Epidermal melanocyte (primary cell): Measurements from ENCODE around the gene TBC1D22A.

Experiments used
- DNase-seq: peaks from one replicate; pipeline ENCODE4 v3.0.0; 2011; ENCODE audit warnings: low spot score; ENCODE audit not compliant: insufficient read length

Gene TBC1D22A

DNA sequence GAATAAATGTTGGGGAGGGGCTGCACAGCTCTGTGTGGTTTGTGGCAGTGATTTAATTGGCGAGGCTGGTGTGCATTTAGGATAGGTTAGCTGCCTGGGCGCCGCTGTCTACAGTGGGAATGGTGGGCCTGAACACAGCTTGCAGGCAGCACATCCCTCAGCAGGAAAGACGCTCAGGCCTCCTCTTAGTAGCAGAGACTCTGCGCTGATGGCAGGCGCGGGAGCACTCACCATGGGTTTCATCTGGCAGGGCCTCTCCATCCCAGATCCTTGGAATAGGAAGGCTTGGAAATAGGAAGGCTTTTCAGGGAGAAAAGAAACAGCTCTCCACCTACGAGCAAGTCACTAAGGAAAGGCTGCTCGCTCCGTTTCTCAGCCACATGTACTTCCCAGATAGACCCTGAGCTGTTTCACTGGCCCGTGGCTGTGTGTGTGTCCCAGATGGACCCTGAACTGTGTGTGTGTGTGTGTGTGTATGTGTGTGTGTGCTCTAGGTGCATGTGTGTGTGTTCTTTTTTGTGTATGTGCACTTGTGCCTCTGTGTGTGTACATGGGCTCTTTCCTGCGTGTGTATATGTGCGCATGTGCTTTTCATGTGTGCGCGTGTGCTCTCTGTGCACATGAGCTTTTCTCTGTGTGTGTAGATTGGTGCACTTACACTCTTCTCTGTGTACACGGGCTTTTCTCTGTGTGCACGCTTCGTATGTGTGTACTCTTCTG is 144.0 kb downstream of the TBC1D22A start:
- DNase-seq = no peak

DNA sequence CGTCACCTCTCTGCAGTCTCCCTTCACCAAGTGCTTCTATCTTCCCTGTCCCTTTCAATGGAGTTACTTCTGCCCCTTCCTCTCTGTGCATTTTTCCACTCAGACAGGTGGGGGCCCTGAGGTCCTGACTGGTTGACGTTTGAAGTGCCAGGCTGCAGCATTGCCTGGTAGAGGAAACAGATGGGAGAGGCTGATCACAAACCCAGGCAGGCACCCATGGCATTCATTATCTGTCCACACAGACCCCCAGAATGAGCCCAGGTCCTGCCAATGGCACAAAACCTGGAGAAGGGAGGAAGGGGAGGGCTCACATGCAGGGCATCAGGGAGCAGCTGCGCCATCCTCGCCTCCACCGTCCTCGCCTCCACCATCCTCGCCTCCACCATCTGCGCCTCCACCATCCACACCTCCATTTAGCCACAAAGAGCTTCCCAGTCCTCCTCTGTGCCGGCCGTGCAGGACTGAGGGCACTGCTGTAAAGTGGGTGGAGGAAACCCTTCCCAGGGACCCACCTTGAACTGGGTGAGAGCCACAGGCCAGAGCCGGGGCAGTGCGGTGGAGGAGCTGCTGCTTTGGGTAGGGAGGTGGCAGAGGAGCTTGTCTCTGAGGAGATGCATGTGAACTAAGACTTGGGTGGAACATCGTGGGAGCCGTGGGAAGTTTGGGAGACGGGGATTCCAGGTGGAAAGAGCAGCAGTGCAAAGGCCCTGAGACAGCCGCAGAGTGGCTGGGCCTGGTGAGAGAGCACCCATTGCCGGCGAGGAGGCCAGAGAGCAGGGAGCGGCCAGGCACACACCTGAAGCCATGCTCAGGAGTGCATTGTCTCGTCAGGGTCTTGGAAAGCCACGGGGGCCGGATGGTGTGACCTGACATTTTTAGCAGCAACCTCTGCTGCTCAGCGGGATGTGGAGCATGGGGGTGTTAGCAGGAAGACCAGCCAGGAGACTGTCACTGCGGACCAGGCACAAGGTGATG is 145.1 kb downstream of the TBC1D22A start:
- DNase-seq = no peak

DNA sequence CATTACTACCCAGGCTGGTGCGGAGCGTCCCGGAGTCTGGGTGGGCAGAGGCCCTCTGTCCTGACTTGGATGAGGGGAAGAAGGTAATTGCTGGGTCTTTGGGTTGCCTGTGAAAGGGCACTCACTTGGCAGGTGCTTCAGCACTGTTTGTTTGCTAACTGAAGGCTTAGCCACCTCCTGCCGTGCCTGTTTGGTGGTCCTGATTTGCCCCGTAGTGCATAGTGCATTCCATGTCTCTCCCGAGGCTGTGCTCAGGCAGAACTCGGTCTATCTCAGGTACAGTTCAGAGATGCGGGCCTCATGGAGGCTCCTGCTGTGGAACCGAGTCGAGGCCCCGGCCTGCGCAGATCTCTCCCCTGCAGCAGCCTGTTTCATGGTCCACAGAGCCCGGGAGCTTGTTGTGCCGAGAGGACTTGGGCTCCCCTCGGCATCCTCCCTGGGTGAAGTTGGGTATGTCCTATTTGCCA is 146.2 kb downstream of the TBC1D22A start:
- DNase-seq = no peak

DNA sequence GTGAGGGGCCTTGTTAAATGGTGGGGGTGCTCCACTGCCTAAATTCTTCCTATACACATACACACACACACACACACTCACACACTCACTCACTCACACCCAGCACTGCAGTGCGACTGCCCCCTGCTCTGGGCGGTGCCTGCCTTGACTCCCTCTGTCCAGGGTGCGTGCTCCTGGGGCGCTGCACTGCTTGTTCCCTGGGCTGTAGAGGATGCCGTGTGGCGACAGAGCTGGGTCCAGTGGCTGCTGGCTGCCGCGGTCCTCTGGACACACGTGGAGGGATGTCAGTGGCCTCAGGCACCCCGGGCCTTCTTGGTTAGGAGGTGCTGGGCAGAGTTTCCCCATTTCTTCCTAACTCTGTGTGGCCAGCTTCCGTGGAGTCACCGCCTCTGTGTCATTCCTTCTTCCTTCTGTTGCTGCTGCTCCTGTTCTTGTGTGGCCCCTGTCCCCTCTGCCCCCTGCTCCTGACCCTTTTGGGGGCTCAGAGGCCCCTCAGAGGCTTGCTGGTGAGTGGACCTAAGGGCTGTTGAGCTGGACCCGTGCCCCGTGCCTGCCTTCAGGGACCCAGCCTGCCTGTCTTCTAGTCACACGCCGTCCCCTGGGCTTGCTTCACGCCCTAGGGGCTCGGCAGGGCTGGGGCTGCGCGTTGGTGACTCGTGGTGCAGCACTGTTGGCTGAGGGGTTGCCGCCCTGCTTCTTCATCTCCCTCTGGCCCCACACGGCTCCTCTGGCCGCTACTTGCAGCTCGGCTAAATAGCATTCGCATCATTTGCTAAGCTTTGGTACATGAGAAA is 147.0 kb downstream of the TBC1D22A start:
- no peak for DNase-seq

DNA sequence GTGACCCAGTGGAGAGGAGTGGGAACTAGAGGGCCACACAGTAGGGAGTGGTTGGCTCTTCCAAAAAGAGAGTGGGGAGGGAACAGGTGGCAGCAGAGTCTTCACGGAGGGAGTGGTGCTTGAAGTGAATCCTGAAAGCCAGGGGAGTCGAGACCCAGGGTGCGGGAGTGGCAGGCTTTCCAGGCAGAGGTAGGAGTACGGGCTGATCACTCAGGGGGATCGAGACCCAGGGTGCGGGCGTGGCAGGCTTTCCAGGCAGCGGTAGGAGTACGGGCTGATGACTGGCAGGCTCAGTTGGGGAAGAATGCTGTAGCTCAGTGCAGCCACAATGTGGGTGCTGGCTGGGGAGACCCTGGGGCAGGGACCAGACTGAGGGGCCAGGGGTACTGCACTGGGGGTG is 148.2 kb downstream of the TBC1D22A start:
- no peak for DNase-seq

DNA sequence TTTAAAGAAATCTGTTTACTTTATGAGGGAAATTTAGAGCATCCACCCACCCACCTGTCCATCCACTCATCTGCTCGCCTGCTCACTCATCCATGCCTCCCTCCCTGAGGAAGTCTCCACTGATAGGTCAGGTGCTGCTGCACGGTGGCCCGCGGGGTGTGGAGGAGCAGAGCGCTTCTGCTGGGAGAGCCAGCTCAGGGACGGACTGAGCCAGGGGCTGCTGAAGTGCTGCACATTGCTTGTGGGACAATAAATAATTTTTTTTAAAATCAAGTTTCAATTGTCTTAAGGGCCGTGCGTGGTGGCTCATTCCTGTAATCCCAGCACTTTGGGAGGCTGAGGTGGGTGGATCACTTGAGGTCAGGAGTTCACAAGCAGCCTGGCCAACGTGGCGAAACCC is 148.9 kb downstream of the TBC1D22A start:
- DNase-seq = no peak

DNA sequence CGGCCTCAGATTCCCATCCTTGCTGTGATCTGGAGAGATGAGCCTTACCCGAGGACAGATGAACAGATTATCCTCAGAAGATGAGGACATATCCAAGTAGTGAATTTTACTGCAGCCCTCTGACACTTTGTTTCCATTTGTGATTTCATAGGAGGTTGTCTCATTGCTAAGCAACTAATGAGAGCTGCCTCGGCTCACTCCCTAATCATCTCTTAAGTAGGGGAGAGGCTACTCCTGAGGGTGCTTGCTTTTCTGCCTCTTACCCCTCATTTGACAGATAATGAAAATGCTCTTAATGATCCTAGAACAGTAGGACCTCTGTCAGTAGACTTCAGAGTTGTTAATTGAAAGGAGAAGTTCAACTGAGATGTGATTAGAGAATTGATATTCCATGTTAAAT is 150.9 kb downstream of the TBC1D22A start:
- DNase-seq = no peak

DNA sequence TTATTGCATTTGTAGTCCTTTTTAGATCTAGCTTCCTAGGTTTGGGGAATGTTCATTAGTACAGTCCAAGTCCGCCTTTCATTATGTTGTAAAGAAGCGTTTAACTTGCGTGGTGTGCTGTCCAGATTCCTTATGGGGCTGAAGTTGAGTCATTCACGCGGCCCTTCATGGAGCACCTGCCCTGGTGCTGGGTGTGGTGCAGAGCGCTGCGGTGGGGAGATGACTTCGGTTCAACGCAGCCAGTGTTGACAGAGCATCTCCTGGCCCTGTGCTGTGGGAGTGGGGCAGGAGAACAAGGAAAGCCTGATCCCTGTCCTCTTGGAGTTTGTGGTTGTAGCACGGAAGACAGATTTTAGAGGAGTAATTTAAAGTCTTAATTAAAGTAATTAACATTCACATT is 152.0 kb downstream of the TBC1D22A start:
- no peak for DNase-seq

DNA sequence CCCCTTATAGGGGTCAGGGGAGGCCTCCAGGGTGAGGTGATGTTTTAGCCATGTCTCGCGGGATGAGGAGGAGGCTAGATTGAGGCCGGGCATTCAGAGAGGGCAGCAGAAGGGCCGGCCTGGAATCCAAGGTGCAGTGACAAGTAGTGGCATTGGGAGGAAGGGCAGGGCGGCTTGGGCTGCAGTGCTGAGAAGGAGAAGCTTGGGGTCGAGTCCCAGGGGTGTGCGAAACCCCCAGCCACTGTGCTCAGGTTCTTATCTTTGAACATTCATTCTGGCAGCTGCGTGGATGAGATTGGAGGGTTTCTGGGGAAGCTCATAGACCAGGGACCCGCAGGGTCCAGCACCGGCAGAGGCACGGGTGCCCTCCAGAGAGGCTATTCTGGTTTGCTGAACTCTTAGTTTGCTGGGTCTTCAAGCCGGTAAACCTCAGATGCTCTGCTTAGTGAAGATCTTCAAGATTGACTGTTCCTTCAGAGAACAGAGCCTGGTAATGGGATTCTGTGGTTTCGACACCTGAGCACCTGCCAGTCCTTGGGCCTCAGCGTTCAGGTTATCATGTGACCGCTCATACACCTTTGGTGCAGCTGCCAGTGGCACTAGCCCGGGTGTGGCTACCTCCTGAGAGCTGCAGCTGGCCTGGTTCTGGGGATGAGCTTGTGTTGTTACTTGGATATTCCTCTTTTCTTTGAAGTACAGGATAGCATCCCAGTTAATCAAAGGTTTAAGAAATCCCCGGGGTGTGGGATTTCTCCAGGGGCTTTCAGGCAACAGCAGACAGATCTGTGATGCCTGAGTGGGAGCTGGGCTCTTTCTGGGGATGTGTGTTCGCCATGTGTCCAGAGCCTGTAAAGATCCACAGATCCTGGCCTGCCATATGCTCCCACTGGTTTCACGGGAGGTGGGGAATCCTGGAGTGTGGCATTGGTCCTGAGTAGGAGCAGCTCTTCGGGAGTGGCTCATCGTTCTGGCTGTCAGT is 152.8 kb downstream of the TBC1D22A start:
- no peak for DNase-seq

DNA sequence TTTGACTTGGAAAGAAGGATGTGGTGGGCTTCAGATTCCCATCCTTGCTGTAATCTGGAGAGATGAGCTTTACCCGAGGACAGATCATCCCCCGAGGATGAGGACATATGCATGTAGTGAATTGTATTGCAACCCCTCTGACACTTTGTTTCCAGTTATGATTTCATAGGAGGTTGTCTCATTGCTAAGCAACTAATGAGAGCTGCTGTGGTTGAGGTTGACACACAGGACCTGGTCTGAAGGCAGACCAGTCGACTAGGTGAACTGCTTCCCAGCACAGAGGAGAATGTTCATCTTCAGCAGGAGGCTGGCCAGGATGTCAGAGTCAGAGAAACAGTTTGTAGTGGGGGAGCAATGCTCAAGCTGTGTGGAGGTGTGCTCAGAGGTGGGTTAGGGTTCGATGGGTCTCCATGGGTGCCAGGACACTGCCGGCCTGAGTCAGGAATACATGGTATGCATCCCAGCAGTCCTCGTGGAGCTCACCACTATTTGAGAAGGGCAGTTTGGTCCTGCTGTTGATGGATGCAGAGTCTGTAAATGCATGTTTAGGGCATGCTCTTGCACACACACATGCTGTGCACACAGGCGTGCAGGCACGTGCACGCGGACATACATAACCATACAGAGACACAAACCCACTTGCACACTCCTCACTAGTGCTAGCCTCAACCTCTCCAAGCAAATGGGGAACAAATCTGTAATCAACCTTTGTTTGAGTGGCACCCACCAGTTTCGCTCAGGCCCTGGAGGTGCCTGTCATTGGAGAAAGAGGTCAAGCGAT is 153.7 kb downstream of the TBC1D22A start:
- DNase-seq = no peak

DNA sequence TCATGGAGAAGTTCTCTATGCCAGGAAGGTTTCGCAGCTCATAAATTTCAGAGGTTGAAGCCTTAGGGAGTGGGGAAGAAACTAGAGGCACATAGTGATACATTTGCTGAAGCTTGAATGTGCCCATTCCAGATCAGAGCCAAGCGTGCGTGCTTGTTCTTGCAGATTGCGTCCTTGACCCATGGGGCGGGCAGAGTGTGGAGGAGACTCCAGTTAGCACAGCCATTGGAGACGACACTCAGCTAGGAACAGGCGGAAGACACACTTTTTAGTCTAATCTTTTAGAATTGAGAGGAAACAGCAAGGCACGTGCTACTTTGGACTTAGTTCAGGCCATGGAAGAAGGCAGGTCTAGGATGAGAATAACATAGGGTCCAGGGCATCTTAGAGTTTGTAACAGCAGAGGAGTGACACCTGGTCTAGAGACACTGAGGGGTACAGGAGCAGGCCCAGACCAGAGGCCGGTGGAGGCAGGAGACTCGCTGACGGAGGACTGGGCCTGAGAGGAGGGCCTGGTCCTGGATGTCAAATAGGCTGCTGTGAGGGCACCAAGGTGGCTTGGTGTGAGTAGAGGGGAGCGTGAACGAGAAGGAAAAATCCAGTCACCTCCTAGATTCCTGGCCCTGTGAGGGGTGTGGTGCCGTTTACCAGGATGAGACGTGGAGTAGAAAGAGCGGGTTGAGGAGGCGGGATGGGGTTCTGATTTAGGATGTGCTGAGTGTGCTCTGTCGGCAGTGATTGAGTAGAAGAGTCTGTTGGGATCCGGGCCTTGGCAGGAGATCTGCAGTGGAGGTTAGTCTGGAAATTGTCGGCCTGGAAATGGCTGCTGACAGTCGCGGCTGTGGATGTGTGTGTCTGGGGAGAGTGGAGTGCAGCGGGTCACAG is 154.7 kb downstream of the TBC1D22A start:
- no peak for DNase-seq

DNA sequence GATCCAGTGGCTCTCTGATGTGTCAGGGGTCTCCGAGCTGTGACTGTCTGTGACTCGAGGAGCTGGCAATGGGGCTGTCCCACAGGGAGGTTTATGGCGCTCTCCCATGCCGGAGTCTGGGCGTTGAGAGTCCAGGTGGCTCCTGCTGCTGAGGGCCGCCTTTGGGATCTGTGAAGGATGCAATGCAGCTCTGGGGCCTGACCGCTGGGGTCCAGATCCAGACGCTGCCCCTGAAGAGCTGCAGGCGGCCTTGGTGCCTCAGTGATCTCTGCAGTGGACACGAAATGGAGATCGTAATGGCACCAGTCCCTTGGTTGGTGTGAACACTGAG is 155.3 kb downstream of the TBC1D22A start:
- no peak for DNase-seq

DNA sequence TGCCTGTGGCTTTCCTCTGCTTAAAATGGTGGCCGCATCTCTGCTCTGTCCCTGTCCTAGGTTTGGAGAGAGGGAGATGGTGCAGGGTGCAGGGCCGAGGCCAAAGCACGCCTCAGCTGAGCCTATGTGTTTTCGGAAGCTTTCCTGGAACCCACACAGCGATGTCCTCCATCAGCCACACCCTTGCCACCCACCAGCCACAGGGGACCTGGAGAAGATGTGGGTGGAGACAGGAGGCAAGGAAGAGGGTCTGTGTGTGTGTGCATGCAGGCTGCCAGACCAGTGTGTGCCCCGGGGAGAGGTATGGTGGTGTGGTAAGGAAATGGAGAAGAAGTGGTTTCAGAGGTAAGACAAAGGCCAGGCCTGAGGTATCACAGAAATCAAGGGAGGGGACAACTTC is 155.7 kb downstream of the TBC1D22A start:
- DNase-seq = no peak

DNA sequence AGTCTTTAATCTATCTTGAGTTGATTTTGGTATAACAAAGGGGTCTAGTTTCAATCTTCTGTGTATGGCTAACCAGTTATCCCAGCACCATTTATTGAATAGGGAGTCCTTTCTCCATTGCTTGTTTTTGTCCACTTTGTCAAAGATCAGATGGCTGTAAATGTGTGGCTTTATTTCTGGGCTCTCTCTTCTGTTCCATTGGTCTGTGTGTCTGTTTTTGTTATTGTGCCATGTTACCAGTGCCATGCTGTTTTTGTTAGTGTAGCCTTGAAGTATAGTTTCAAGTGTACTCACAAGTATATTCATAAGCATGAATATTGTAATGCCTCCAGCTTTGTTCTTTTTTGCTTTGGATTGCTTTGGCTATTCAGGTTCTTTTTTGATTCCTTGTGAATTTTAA is 159.6 kb downstream of the TBC1D22A start:
- DNase-seq = no peak

DNA sequence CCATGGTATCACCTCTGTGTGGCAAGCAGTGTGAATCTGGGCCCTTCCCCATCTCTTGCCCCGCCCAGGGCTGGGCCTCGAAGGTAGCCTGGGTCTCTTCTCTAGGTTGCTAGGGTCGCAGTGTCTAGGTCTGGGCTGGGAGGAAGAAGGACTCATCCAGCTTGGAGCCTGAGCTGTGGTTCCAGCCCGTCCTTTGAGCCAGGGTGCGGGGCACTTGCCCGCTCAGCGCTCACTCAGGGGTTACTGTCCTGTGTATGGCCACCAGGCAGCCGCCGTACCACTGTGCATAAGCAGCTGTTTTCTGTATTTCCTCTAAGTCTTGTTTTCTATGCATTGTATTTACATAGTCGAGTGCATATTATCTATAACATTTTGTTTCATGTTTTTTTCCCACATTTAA is 160.9 kb downstream of the TBC1D22A start:
- no peak for DNase-seq

DNA sequence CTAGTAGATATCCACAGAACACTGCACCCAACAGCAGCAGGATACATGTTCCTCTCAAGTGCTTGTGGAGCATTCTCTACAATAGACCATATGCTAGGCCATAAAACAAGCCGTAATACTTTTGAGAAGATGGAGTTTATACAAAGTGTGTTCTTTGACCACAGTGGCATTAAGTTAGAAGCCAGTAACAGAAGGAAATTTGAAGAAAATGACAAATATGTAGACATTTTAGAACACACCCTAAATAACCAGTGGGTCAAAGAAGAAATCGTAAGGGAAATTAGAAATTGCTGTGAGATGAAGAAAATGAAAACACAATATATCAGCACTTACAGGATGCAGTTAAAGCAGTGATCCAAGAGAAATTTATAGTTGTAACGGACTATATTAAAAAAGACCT is 163.4 kb downstream of the TBC1D22A start:
- DNase-seq = no peak

DNA sequence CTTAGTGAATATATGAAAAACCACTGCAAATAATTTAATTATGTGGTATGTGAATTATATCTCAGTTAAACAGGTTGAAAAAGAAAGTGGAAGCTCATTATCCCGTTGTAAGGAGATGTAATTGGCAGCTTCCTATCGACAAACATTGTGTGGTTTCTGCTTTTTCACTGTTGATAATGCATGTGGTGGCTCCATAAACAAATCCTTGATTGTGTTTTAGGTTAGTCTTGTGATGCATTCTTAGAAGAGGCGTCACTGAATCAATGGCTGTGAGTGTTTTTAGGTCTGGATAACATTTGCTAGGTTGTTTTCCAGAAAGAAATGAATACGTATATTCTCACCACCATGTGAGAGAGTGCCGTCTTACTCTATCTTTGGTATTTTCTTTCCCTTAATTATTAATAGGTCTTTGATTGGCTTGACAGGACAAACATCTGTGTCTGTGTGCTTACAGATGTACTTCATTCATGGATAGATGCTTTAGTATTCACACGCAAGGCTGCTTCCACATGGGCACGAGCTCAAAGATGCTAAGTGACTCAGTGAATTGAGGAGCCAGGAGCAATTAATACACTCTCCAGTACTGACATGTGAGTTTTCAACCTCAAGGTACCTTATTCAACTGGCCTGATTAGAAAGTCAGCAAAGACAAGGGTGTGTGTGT is 166.7 kb downstream of the TBC1D22A start:
- DNase-seq = peak; percentile 45

DNA sequence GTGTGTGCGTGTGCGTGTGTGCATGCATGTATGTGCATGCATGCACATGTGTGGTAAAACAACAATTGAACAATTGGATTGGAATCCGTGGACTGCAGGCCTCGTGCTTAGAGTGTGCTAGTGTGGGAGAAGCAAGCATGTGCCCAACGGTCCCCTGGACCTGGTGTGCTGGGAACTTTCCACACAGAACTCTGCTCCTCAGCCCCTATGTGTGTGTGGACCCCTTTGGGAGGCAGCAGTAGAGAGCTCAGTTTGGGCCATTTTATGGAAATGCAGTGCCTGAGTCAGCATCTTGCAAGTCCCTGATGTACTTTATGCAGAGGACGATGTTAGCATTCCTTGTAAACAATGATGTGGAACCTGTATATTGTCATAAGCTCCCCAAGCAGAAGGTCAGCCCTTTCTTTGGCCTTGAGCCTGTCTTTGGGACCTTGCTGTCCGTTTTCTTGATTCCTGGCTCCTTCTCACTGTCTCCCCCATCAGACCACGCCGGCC is 167.3 kb downstream of the TBC1D22A start:
- no peak for DNase-seq
